ENCODE results near the gene NDUFB7. TPM values are rescaled to one million over a fixed set of nuclear protein-coding genes. Genes with fewer than 3 reads are reported as not detected.
"Not testable (repeated sequence)": the region's sequence is repeated elsewhere in the genome, so short reads cannot be mapped to it uniquely, and the experiment has no call there.

Gene NDUFB7
- total RNA-seq, 1 experiment from 2014 or later, result 180 TPM

DNA sequence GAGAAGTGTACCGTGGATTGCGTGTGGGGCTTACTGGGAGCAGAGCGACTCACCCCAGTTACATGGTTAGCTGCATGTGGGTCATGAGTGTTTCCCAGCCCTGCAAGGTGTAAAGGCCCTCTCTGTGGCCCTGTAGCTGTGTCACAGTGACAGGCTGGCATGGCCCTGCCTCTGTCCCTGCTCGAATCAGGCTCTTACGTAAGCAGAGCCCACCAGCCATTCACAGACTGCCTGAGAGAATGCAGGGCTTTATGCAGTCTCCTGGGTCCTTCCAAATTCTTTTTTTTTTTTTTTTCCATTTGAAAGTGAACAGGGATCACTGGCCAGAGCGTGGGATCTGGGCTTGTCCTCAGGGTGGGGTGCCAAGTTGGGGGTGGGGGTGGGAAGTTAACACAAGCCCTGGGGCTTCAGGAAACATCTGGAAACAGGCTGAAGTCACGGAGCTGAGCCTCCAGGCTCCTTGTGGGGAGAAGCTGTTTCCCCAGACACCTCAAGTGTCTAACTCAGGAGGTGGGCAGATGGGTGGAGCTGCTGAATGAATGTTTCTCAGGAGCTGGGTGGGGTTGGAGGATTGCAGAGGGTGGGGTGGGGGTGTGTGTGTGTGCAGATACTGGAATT lies 29.0 kb downstream of the NDUFB7 start:
- in situ Hi-C loops (cut with HindIII; ENCODE audit: low pct_unique_long_range_greater_than_20kb, low sequenced_read_pairs), result no loop called here
- Histone ChIP-seq H3K27me3 (ENCODE audit: control insufficient read depth, insufficient read depth, low read length) (no peaks in the 10 kb centered on the region), H3K27ac (ENCODE audit: low read length) (no peak overlapping the region), H3K4me3 (ENCODE audit: low read depth in 2 of 2, low read length in 2 of 2) (no peak overlapping the region), H3K36me3 (ENCODE audit: control insufficient read depth, insufficient read depth, low read length) (no peaks in the 10 kb centered on the region), H3K4me1 (ENCODE audit: control insufficient read depth, insufficient read depth, low read length) (peaks cover 4% of the 10 kb centered on the region; the same call in 1 of the 2 replicates), H3K9me3 (ENCODE audit: control insufficient read depth, insufficient read depth, low read depth, low read length) (no peaks in the 10 kb centered on the region)
- DNase-seq (ENCODE audit: low read depth, low spot score), result no peak
- CTCF ChIA-PET, result interaction anchor here (0.7 kb wide), 1 partner anchor 11 kb away, joined by 5 read pairs; no protein-coding TSS in a partner anchor
- ATAC-seq, result no peak
- POLR2A ChIA-PET, result no interaction called here
- no TSS peak for BruUV-seq (replicated peaks)
- TF ChIP-seq REST (IDR thresholded peaks at IDR 0.05; ENCODE audit: insufficient read depth in 1 of 2, low read depth in 2 of 2, low read length in 1 of 2), result no peak
- intact Hi-C loops (cut with micrococcal nuclease; ENCODE audit: unreplicated experiment), result no loop called here

GRCh38 chr19:14541979-14542378 lies 29.9 kb downstream of the NDUFB7 start:
- in situ Hi-C loops (cut with HindIII; ENCODE audit: low pct_unique_long_range_greater_than_20kb, low sequenced_read_pairs); BruUV-seq (replicated peaks); H3K36me3 ChIP-seq (ENCODE audit: control insufficient read depth, insufficient read depth, low read length); H3K4me3 ChIP-seq (ENCODE audit: low read depth in 2 of 2, low read length in 2 of 2); H3K27me3 ChIP-seq (ENCODE audit: control insufficient read depth, insufficient read depth, low read length); ATAC-seq; intact Hi-C loops (cut with micrococcal nuclease; ENCODE audit: unreplicated experiment); H3K9me3 ChIP-seq (ENCODE audit: control insufficient read depth, insufficient read depth, low read depth, low read length); POLR2A ChIA-PET; DNase-seq (ENCODE audit: low read depth, low spot score); H3K4me1 ChIP-seq (ENCODE audit: control insufficient read depth, insufficient read depth, low read length); H3K27ac ChIP-seq (ENCODE audit: low read length): not testable (repeated sequence)
- CTCF ChIA-PET, result interaction anchor here (0.7 kb wide), 1 partner anchor 12 kb away, joined by 5 read pairs; no protein-coding TSS in a partner anchor

- DNase-seq (ENCODE audit: low read depth, low spot score) (no peak), ATAC-seq (no peak)
- TF ChIP-seq CTCF (IDR thresholded peaks at IDR 0.05) (no peak), TCF7L2 (IDR thresholded peaks at IDR 0.05; ENCODE audit: low read depth, low read length) (no peak), SIN3A (IDR thresholded peaks at IDR 0.05; ENCODE audit: borderline replicate concordance, insufficient read depth, low read depth, low read length) (no peak)
- H3K27ac ChIP-seq (ENCODE audit: low read length), result no peak overlapping the region
- no TSS peak for BruUV-seq (replicated peaks)
- no peaks in the 10 kb centered on the region for H3K9me3 ChIP-seq (ENCODE audit: control insufficient read depth, insufficient read depth, low read depth, low read length)
- intact Hi-C loops (cut with micrococcal nuclease; ENCODE audit: unreplicated experiment) (no loop called here), in situ Hi-C loops (cut with HindIII; ENCODE audit: low pct_unique_long_range_greater_than_20kb, low sequenced_read_pairs) (no loop called here)
- H3K4me3 ChIP-seq (ENCODE audit: low read depth in 2 of 2, low read length in 2 of 2), result no peak overlapping the region
- peaks cover 8% of the 10 kb centered on the region for H3K4me1 ChIP-seq (ENCODE audit: control insufficient read depth, insufficient read depth, low read length)
- ChIA-PET POLR2A (no interaction called here), CTCF (interaction anchor here (0.5 kb wide), 1 partner anchor 406 kb away, joined by 3 read pairs; no protein-coding TSS in a partner anchor)
- H3K36me3 ChIP-seq (ENCODE audit: control insufficient read depth, insufficient read depth, low read length), result no peaks in the 10 kb centered on the region
- no peaks in the 10 kb centered on the region for H3K27me3 ChIP-seq (ENCODE audit: control insufficient read depth, insufficient read depth, low read length)
Measured at GRCh38 chr19:14540741-14541525, 30.9 kb downstream of the NDUFB7 start.
